Left ventricle myocardium superior (tissue), 1 donor: ENCODE measurements around the gene FAM171A1. TPM values are rescaled to one million over a fixed set of nuclear protein-coding genes. Genes with fewer than 3 reads are reported as not detected.

Experiments
- ATAC-seq: fragments of 200-7000 bp; cut with Tn5 transposase; one replicate; pipeline ENCODE4 v1.9.1; 2020; ENCODE audit warnings: mild to moderate bottlenecking, moderate library complexity
- DNase-seq: peaks from one replicate; pipeline ENCODE4 v3.0.0-alpha.2; 2020
- intact Hi-C: fragments of 100-400 bp; cut with micrococcal nuclease; formaldehyde crosslinking; loops from one replicate; pipeline ENCODE4 v1.11.0; 2022
- total RNA-seq: library from RNA; stranded (reverse); fragmentation: NEBNext Ultra II Directional; extraction: Animal tissue kit (Norgen Biotek cat#: 25700); gene quantifications from one replicate; pipeline ENCODE4 v1.2.1, GENCODE V29; 2021
- donor health status: DM: no; HTN: yes; CAD: no; lungs with severe emphysema.

The FAM171A1 gene
- total RNA-seq, 1 donor from 2014 or later, result 11.6 TPM

- intact Hi-C loops, result no loop called here
- ATAC-seq, result peak; percentile 78
- DNase-seq, result no peak
These were observed 108.9 kb downstream of the FAM171A1 start for GRCh38 chr10:15262036-15262713.

- ATAC-seq, result no peak
- intact Hi-C loops, result no loop called here
- DNase-seq, result no peak
These were observed 112.0 kb downstream of the FAM171A1 start for GRCh38 chr10:15259136-15259535.

- ATAC-seq, result no peak
- intact Hi-C loops, result no loop called here
These were observed 112.8 kb downstream of the FAM171A1 start for GRCh38 chr10:15258255-15258654.

GRCh38 chr10:15255961-15256360 is 115.1 kb downstream of the FAM171A1 start:
- no peak for ATAC-seq
- intact Hi-C loops, result no loop called here
- DNase-seq, result no peak

More at GRCh38 chr10:15258255-15258654, 112.8 kb downstream of the FAM171A1 start:
- DNase-seq, result no peak

GRCh38 chr10:15254808-15255648 is 116.1 kb downstream of the FAM171A1 start:
- DNase-seq (peak; percentile 26), ATAC-seq (peak; percentile 55)
- intact Hi-C loops, result no loop called here

- ATAC-seq, result peak; percentile 29
- no peak for DNase-seq
These were observed 116.9 kb downstream of the FAM171A1 start for GRCh38 chr10:15253951-15254807.

GRCh38 chr10:15252396-15252795 is 118.7 kb downstream of the FAM171A1 start:
- DNase-seq, result no peak
- intact Hi-C loops, result no loop called here
- no peak for ATAC-seq

More at GRCh38 chr10:15253951-15254807, 116.9 kb downstream of the FAM171A1 start:
- intact Hi-C loops, result no loop called here

GRCh38 chr10:15251791-15252380 is 119.2 kb downstream of the FAM171A1 start:
- DNase-seq, result no peak
- ATAC-seq, result peak; percentile 43
- intact Hi-C loops, result no loop called here

- ATAC-seq (no peak), DNase-seq (no peak)
- intact Hi-C loops, result no loop called here
These were observed 125.6 kb downstream of the FAM171A1 start for GRCh38 chr10:15245530-15245929.

- ATAC-seq (no peak), DNase-seq (no peak)
- intact Hi-C loops, result no loop called here
These were observed 126.4 kb downstream of the FAM171A1 start for GRCh38 chr10:15244635-15245197.

- intact Hi-C loops, result no loop called here
These were observed 128.7 kb downstream of the FAM171A1 start for GRCh38 chr10:15242261-15242840.

GRCh38 chr10:15241306-15241705 is 129.8 kb downstream of the FAM171A1 start:
- intact Hi-C loops, result no loop called here
- no peak for DNase-seq
- no peak for ATAC-seq

More at GRCh38 chr10:15242261-15242840, 128.7 kb downstream of the FAM171A1 start:
- DNase-seq (no peak), ATAC-seq (no peak)

- ATAC-seq, result no peak
- no peak for DNase-seq
- intact Hi-C loops, result no loop called here
These were observed 132.3 kb downstream of the FAM171A1 start for GRCh38 chr10:15238555-15239335.

GRCh38 chr10:15237351-15237750 is 133.7 kb downstream of the FAM171A1 start:
- ATAC-seq, result peak; percentile 80
- intact Hi-C loops, result no loop called here
- DNase-seq, result no peak

- ATAC-seq, result no peak
- intact Hi-C loops, result no loop called here
- DNase-seq, result no peak
These were observed 134.7 kb downstream of the FAM171A1 start for GRCh38 chr10:15236340-15236739.

GRCh38 chr10:15232279-15232678 is 138.8 kb downstream of the FAM171A1 start:
- intact Hi-C loops, result no loop called here
- DNase-seq (no peak), ATAC-seq (no peak)

GRCh38 chr10:15231426-15231825 is 139.7 kb downstream of the FAM171A1 start:
- DNase-seq (no peak), ATAC-seq (no peak)
- intact Hi-C loops, result no loop called here

GRCh38 chr10:15230257-15230656 is 140.8 kb downstream of the FAM171A1 start:
- DNase-seq (no peak), ATAC-seq (no peak)
- intact Hi-C loops, result no loop called here
